ENCODE measurements around the gene RARG.

DNA sequence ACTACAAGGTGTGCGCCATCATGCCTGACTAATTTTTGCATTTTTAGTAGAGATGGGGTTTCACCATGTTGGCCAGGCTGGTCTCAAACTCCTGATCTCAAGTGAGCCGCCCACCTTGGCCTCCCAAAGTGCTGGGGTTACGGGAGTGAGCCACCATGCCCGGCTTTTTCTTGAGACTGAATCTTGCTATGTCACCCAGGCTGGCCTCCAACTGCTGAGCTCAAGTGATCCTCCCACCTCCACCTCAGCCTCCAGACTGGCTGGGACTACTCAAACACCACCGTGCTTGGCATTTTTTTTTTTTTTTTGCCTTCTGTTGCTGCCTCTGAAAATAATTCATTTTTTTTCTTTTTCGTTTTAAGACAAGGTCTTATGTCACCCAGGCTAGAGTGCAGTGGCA is 27.9 kb upstream of the RARG start:
- TF ChIP-seq EZH2 (IDR thresholded peaks at IDR 0.05; ENCODE audit: borderline replicate concordance, low read depth, low read length, poor library complexity, severe bottlenecking): no peak
- TF ChIP-seq, protein P1, sequence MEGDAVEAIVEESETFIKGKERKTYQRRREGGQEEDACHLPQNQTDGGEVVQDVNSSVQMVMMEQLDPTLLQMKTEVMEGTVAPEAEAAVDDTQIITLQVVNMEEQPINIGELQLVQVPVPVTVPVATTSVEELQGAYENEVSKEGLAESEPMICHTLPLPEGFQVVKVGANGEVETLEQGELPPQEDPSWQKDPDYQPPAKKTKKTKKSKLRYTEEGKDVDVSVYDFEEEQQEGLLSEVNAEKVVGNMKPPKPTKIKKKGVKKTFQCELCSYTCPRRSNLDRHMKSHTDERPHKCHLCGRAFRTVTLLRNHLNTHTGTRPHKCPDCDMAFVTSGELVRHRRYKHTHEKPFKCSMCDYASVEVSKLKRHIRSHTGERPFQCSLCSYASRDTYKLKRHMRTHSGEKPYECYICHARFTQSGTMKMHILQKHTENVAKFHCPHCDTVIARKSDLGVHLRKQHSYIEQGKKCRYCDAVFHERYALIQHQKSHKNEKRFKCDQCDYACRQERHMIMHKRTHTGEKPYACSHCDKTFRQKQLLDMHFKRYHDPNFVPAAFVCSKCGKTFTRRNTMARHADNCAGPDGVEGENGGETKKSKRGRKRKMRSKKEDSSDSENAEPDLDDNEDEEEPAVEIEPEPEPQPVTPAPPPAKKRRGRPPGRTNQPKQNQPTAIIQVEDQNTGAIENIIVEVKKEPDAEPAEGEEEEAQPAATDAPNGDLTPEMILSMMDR (conservative IDR thresholded peaks at IDR 0.05; ENCODE audit: low read depth, low read length): no peak
